Breast epithelium (tissue), 4 donors: ENCODE results near the gene LIME1. TPM values are rescaled to one million over a fixed set of nuclear protein-coding genes. Genes with fewer than 3 reads are reported as not detected.

Experiments
- DNase-seq, 2 donors: peaks; one replicate each; pipeline ENCODE4 v3.0.0-alpha.2; 2019; ENCODE audit warnings: low spot score in 2 of 2
- H3K27ac ChIP-seq, 2 donors: fragments of 200-600 bp; sonication (generic) in 1 of 2; one replicate each; pipeline ENCODE4 v1.5.1; 2016 to 2019; ENCODE audit warnings: mild to moderate bottlenecking in 1 of 2
- H3K27me3 ChIP-seq, 2 donors: fragments of 200-600 bp; sonication (generic) in 1 of 2; one replicate each; pipeline versions ENCODE4 v1.5.1 to v1.6.0; 2017 to 2019; ENCODE audit warnings: control low read depth in 1 of 2, mild to moderate bottlenecking in 1 of 2
- H3K36me3 ChIP-seq: fragments of 200-600 bp; one replicate; pipeline ENCODE4 v1.5.1; 2019
- H3K4me1 ChIP-seq, 2 donors: fragments of 200-600 bp; sonication (generic); one replicate each; pipeline ENCODE4 v1.5.1; 2016 to 2019; ENCODE audit warnings: control low read depth in 1 of 2
- H3K4me3 ChIP-seq, 3 donors: fragments of 200-600 bp; sonication (generic); 1 replicate in 2 of 3; 2 replicates in 1 of 3; pipeline ENCODE4 v1.5.1; 2016 to 2019; ENCODE audit warnings: mild to moderate bottlenecking in 3 of 3, moderate library complexity in 2 of 3
- H3K9me3 ChIP-seq, 2 donors: fragments of 200-600 bp; sonication (generic) in 1 of 2; one replicate each; pipeline ENCODE4 v1.5.1; 2016 to 2019; ENCODE audit warnings: control low read depth in 1 of 2
- POLR2A ChIP-seq: fragments of 450-650 bp; IDR thresholded peaks from one replicate; pipeline ENCODE4 v1.6.1; 2016; ENCODE audit warnings: antibody characterized with exemption, mild to moderate bottlenecking, moderate library complexity
- POLR2AphosphoS5 ChIP-seq, 3 donors: sonication (generic); formaldehyde crosslinking; IDR thresholded peaks; one replicate each; pipeline ENCODE4 v1.6.1; 2017; ENCODE audit warnings: antibody characterized with exemption in 3 of 3
- intact Hi-C: fragments of 100-400 bp; cut with DNase I; formaldehyde crosslinking; loops from one replicate; pipeline ENCODE4 v1.15.1; 2023; ENCODE audit warnings: low total_unique reads
- total RNA-seq, 3 donors: library from RNA; depleted of rRNA; stranded (reverse); fragments of >200 nt; gene quantifications; one replicate each; pipeline ENCODE4 v1.1.0, GENCODE V29; 2016
- TF ChIP-seq, protein P1 (sequence below), 3 donors: fragments of 450-650 bp; IDR thresholded peaks; one replicate each; pipeline ENCODE4 v1.5.1; 2016 to 2017; ENCODE audit warnings: antibody characterized with exemption in 3 of 3, mild to moderate bottlenecking in 3 of 3, moderate library complexity in 3 of 3

Gene LIME1
- total RNA-seq, 3 donors from 2014 or later: 7.0 to 16.7 (median 12.0) TPM

DNA sequence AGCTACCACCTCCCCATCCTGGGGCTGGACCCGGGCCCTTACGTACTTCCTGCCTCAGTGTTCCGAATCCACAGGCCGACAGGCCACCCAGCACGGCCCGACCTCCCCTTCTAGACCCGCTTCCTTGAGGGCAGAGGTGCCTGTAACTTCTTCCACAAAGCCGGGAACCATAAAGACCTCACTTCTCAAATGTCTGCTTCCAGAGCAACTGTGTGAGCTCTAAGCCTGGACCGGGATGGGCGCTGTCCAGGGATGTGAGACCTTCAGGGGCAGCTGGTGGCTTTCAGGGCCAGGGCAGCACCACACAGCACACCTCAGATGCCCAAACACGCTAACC, 12.4 kb downstream of the LIME1 start:
- Histone ChIP-seq H3K27ac (no peak overlapping the region), H3K9me3 (no peaks in the 10 kb centered on the region), H3K4me3 (no peak overlapping the region), H3K36me3 (no peaks in the 10 kb centered on the region), H3K4me1 (no peaks in the 10 kb centered on the region), H3K27me3 (no peaks in the 10 kb centered on the region)
- no peak for DNase-seq
- TF ChIP-seq POLR2A: no peak
- TF ChIP-seq, protein P1, sequence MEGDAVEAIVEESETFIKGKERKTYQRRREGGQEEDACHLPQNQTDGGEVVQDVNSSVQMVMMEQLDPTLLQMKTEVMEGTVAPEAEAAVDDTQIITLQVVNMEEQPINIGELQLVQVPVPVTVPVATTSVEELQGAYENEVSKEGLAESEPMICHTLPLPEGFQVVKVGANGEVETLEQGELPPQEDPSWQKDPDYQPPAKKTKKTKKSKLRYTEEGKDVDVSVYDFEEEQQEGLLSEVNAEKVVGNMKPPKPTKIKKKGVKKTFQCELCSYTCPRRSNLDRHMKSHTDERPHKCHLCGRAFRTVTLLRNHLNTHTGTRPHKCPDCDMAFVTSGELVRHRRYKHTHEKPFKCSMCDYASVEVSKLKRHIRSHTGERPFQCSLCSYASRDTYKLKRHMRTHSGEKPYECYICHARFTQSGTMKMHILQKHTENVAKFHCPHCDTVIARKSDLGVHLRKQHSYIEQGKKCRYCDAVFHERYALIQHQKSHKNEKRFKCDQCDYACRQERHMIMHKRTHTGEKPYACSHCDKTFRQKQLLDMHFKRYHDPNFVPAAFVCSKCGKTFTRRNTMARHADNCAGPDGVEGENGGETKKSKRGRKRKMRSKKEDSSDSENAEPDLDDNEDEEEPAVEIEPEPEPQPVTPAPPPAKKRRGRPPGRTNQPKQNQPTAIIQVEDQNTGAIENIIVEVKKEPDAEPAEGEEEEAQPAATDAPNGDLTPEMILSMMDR (IDR thresholded peaks at IDR 0.05): no peak
- TF ChIP-seq POLR2AphosphoS5 (IDR thresholded peaks at IDR 0.05): no peak
- intact Hi-C loops: no loop called here

DNA sequence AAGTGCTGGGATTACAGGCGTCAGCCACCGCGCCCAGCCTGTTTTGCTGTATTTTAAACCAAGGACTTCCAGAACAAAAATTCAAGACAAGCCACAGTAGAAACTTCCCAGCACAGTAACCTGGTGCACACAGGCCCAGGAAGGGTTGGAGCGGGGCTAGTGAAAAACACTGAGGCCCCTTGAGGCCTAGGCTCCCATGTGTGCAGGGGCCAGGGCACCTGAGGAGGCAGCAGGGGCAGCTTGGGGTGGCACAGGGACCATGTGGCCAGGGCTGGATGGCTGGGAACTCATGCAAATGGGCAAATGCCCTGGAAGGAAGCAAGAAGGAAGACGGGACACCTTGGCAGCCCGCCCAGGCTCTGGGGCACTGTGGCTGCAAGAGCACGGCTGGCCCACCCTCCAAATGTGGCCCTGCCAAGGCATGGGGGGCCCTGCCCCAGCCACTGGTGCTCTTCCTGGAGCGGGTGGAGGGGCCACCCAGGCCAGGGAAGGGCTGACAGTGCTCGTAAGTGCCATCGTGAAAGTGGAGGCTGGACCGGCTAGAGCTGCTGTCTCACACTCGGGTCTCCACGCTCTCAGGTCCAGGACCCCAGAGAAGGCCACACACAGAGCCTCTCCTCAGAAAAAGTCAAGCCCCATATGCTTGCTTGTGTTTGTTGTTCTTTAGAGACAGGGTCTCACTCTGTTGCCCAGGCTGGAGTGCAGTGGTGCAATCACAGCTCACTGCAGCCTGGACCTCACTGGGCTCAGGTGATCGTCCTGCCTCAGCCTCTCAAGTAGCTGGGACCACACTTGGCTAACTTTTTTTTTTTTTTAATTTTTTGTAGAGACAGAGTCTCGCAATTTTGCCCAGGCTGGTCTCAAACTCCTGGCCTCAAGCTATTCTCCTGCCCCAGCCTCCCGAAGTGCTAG, 13.4 kb downstream of the LIME1 start:
- H3K36me3 ChIP-seq: no peaks in the 10 kb centered on the region
- H3K27ac ChIP-seq: no peak overlapping the region
- H3K4me1 ChIP-seq: no peaks in the 10 kb centered on the region
- TF ChIP-seq, protein P1 (IDR thresholded peaks at IDR 0.05): no peak
- TF ChIP-seq POLR2AphosphoS5 (IDR thresholded peaks at IDR 0.05): no peak
- H3K9me3 ChIP-seq: no peaks in the 10 kb centered on the region
- intact Hi-C loops: loop anchor here (5.0 kb wide), 1 partner anchor 1083 kb away; no protein-coding TSS in a partner anchor
- H3K4me3 ChIP-seq: no peak overlapping the region
- no peaks in the 10 kb centered on the region for H3K27me3 ChIP-seq
- no peak for DNase-seq

DNA sequence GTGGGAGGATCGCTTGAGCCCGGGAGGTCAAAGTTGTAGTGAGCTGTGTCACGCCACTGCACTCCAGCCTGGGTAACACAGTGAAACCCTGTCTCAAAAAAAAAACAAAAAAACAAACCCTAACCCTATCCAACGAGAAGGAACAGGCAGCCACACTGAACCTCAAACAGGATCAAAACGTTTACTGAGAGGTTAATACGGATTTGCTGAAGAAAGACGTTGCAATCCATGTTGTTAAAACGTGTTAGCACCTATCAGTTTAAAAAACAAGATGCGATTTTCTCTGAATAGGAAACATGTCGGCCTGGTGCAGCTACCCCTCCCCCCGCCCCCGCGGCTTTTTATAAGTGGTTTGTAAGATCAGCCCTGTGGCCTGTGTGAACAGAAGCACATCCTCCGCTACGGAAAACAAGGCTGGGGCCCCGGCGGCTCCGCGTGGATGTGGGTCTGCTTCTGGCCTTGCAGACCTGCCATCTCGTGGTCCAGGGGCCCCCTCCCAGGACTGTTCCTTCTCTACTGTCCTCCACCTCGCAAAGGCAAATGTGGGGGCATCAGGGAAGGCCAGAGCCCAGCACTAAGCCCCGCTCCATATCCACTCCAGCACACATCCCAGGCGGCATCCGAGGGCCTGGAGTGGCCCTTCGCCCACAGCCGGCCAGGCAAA, 14.5 kb downstream of the LIME1 start:
- Histone ChIP-seq H3K4me3 (no peak overlapping the region), H3K27ac (no peak overlapping the region), H3K36me3 (no peaks in the 10 kb centered on the region), H3K27me3 (no peaks in the 10 kb centered on the region), H3K9me3 (no peaks in the 10 kb centered on the region), H3K4me1 (no peaks in the 10 kb centered on the region)
- intact Hi-C loops: loop anchor here (5.0 kb wide), 1 partner anchor 1084 kb away; no protein-coding TSS in a partner anchor
- DNase-seq: no peak
- TF ChIP-seq POLR2AphosphoS5 (IDR thresholded peaks at IDR 0.05) (no peak), POLR2A (no peak)
- TF ChIP-seq, protein P1 (IDR thresholded peaks at IDR 0.05): no peak

DNA sequence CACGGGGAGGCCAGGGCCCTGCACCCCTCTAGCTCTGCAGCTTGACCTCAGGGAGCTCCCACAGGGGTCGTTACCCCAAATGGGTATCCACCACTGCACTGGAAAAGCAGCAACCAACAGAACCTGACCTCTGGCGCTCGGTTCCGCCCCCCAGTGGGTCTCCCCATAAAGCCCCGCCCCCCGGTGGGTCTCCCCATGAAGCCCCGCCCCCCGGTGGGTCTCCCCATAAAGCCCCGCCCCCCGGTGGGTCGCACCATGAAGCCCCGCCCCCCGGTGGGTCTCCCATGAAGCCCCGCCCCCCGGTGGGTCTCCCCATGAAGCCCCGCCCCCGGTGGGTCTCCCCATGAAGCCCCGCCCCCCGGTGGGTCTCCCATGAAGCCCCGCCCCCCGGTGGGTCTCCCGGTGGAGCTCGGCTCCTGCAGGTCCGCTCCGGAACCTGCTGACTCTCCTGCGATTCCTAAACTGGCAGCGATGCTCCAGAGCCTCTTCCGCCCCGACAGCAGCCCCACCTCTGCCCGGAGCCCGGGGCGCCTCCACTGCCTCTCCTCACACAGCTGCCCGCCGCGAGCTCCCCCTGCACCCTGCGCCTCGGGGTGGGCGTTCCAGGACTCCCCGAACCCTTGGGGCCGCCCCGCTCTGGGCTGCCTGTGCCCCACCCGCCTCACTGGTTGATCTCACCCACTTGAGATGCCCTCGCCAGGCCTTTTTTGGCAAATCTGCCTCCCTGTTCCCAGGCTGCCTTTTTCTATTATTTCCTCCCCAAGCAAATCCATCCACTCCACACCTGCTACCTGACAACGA, 15.2 kb downstream of the LIME1 start:
- DNase-seq: no peak
- intact Hi-C loops: loop anchor here (5.0 kb wide), 1 partner anchor 1084 kb away; no protein-coding TSS in a partner anchor
- H3K4me3 ChIP-seq: no peak overlapping the region
- no peaks in the 10 kb centered on the region for H3K27me3 ChIP-seq
- TF ChIP-seq POLR2AphosphoS5 (IDR thresholded peaks at IDR 0.05) (no peak), POLR2A (no peak)
- TF ChIP-seq, protein P1 (IDR thresholded peaks at IDR 0.05): no peak
- H3K4me1 ChIP-seq: no peaks in the 10 kb centered on the region
- no peaks in the 10 kb centered on the region for H3K9me3 ChIP-seq
- H3K36me3 ChIP-seq: no peaks in the 10 kb centered on the region
- H3K27ac ChIP-seq: no peak overlapping the region
